HG03378 (cell line): Measurements from ENCODE around the gene SPINT2.
"Not testable (repeated sequence)": the region's sequence is repeated elsewhere in the genome, so short reads cannot be mapped to it uniquely, and the experiment has no call there.

Experiments used
- ATAC-seq: cut with Tn5 transposase; IDR thresholded peaks from one replicate; pipeline ENCODE4 v1.9.1; 2021; ENCODE audit warnings: mild to moderate bottlenecking, moderate library complexity; ENCODE audit not compliant: unreplicated experiment

SPINT2 gene

GRCh38 chr19:38234615-38235014 is 29.8 kb upstream of the SPINT2 start:
- no peak for ATAC-seq

- ATAC-seq: no peak
Measured at GRCh38 chr19:38239816-38240215, 24.6 kb upstream of the SPINT2 start.

- ATAC-seq: no peak
Measured at GRCh38 chr19:38243279-38243673, 21.1 kb upstream of the SPINT2 start.

GRCh38 chr19:38245826-38246498 is 18.4 kb upstream of the SPINT2 start:
- ATAC-seq: no peak

GRCh38 chr19:38247126-38247525 is 17.2 kb upstream of the SPINT2 start:
- ATAC-seq: no peak

GRCh38 chr19:38247734-38248268 is 16.6 kb upstream of the SPINT2 start:
- ATAC-seq: no peak

- ATAC-seq: no peak
Measured at GRCh38 chr19:38248421-38248820, 16.0 kb upstream of the SPINT2 start.

GRCh38 chr19:38250428-38250820 is 13.9 kb upstream of the SPINT2 start:
- no peak for ATAC-seq

- no peak for ATAC-seq
Measured at GRCh38 chr19:38250821-38251563, 13.4 kb upstream of the SPINT2 start.

GRCh38 chr19:38251564-38252051 is 12.8 kb upstream of the SPINT2 start:
- ATAC-seq: no peak

- ATAC-seq: no peak
Measured at GRCh38 chr19:38252385-38252784, 12.0 kb upstream of the SPINT2 start.

- no peak for ATAC-seq
Measured at GRCh38 chr19:38252941-38253691, 11.3 kb upstream of the SPINT2 start.

- no peak for ATAC-seq
Measured at GRCh38 chr19:38253788-38254187, 10.6 kb upstream of the SPINT2 start.

- no peak for ATAC-seq
Measured at GRCh38 chr19:38255383-38256014, 8.9 kb upstream of the SPINT2 start.

GRCh38 chr19:38261942-38262341 is 2.4 kb upstream of the SPINT2 start:
- ATAC-seq: not testable (repeated sequence)

GRCh38 chr19:38262585-38263268 is 1.6 kb upstream of the SPINT2 start:
- no peak for ATAC-seq

GRCh38 chr19:38263689-38264485 is 486 bp upstream of the SPINT2 start:
- ATAC-seq: no peak

- no peak for ATAC-seq
Measured at GRCh38 chr19:38265213-38265861, 964 bp downstream of the SPINT2 start.

- ATAC-seq: no peak
Measured at GRCh38 chr19:38265921-38266429, 1.6 kb downstream of the SPINT2 start.
